GM12801 (cell line): ENCODE data around the gene SLC41A1.

Experiments
- CTCF ChIP-seq: IDR thresholded peaks from one replicate; pipeline ENCODE4 v1.5.1; 2011; ENCODE audit warnings: control low read depth; ENCODE audit not compliant: insufficient read length; ENCODE audit errors: extremely low read depth

SLC41A1 gene

GRCh38 chr1:205812271-205812877 lies 624 bp downstream of the SLC41A1 start:
- TF ChIP-seq CTCF, result no peak

- TF ChIP-seq CTCF, result no peak
Observed at GRCh38 chr1:205811660-205812059, 1.3 kb downstream of the SLC41A1 start.

GRCh38 chr1:205810448-205811157 lies 2.4 kb downstream of the SLC41A1 start:
- no peak for TF ChIP-seq CTCF

- TF ChIP-seq CTCF, result no peak
Observed at GRCh38 chr1:205809942-205810345, 3.1 kb downstream of the SLC41A1 start.

GRCh38 chr1:205809469-205809868 lies 3.5 kb downstream of the SLC41A1 start:
- no peak for TF ChIP-seq CTCF

GRCh38 chr1:205805082-205805711 lies 7.8 kb downstream of the SLC41A1 start:
- TF ChIP-seq CTCF, result no peak

- TF ChIP-seq CTCF, result no peak
Observed at GRCh38 chr1:205804605-205805004, 8.4 kb downstream of the SLC41A1 start.
